ENCODE measurements around the gene POC1A.
"Not testable (repeated sequence)": the region's sequence is repeated elsewhere in the genome, so short reads cannot be mapped to it uniquely, and the experiment has no call there.

Gene POC1A

DNA sequence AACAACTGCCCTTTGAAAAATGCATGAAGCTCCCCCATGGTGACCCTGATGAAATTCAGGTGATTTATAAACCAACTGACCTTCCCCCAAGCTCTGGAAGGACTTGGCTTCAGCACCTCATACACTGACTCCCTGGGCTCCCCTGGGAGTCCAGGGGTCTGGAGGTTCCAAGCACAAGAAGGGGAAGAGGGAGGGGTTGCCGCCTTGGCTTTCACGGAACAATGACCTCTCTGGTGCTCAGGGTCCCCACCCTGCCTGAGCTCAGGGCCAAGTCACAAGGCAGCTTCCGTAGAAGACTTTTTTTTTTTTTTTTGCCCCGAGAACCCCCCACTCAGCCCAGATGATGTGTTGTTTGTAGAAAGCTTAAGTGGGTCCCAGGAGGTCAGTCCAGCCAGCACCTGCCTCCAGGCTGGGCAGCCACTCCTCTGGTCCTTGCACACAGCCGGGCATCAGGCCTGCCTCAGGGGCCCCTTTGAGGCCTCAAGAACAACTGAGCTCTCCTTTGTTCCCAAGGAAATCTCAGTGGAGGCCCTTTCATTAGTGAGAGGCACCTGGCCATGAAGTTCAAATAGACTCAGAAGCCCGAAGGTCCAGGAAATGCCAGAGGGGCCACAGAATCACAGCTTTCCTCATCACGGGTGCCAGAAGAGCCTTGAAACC lies 29.7 kb upstream of the POC1A start:
- no peak for DNase-seq (ENCODE audit: low read depth)

DNA sequence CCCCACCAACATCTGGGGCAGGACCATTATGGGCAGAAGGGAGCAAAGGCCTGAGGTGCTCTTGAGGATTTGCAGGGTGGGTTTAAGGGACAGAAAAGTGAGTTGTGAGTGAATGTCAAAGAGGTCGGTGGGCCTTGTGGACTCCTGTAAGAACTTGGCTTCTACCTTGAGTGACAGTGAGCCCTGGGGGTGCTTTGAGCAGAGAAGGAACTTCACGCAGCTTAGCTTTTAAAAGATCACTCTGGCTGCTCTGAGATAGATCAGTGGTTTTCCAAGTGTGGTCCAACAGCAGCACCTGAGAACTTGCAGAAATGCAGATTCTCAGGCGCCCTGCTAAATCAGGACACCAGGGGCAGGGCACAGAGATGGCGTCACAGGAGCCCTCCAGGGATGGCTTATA lies 28.5 kb upstream of the POC1A start:
- DNase-seq (ENCODE audit: low read depth), result no peak

- DNase-seq (ENCODE audit: low read depth), result no peak
These were observed 28.0 kb upstream of the POC1A start for GRCh38 chr3:52182196-52182595.

GRCh38 chr3:52181543-52181942 lies 27.3 kb upstream of the POC1A start:
- no peak for DNase-seq (ENCODE audit: low read depth)

- DNase-seq (ENCODE audit: low read depth), result no peak
These were observed 24.3 kb upstream of the POC1A start for GRCh38 chr3:52178537-52178936.

GRCh38 chr3:52178126-52178525 lies 23.9 kb upstream of the POC1A start:
- DNase-seq (ENCODE audit: low read depth), result not testable (repeated sequence)

GRCh38 chr3:52177701-52178042 lies 23.4 kb upstream of the POC1A start:
- no peak for DNase-seq (ENCODE audit: low read depth)

DNA sequence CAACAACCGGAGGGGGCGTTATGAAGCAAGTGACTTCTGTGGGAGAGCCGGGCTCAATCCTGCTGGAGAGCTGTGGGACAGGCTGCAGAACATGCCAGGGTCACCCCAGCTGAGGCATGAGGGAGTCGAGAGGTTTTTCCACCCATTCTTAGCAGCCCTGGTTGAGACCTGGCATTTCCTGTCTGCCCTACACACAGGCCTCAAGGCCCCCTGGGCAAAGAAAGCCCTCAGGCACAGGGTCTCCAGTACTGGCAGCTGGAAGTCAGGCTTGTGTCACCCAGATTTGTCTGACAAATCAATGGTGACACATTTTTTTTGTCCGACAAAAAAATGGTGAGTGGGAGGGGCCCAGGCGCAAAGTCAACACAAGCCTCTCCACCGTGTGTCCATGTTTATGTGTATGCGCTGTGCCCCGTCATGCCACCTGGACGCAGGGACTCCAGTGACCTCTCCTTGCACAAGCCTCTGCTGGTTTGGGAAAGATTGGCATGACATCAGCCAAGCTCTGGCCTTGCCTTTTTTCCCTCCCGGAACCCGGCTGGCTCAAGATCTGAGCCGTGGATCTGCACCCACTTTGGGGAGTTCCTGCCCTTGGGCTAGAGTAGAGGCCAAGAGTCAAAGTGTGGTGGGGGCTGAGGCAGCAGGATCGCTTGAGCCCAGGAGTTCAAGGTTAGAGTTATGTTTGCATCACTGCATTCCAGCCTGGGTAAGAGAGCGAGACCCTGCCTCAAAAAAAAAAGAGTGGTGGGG lies 22.9 kb upstream of the POC1A start:
- no peak for DNase-seq (ENCODE audit: low read depth)

- no peak for DNase-seq (ENCODE audit: low read depth)
These were observed 22.0 kb upstream of the POC1A start for GRCh38 chr3:52176180-52176752.

DNA sequence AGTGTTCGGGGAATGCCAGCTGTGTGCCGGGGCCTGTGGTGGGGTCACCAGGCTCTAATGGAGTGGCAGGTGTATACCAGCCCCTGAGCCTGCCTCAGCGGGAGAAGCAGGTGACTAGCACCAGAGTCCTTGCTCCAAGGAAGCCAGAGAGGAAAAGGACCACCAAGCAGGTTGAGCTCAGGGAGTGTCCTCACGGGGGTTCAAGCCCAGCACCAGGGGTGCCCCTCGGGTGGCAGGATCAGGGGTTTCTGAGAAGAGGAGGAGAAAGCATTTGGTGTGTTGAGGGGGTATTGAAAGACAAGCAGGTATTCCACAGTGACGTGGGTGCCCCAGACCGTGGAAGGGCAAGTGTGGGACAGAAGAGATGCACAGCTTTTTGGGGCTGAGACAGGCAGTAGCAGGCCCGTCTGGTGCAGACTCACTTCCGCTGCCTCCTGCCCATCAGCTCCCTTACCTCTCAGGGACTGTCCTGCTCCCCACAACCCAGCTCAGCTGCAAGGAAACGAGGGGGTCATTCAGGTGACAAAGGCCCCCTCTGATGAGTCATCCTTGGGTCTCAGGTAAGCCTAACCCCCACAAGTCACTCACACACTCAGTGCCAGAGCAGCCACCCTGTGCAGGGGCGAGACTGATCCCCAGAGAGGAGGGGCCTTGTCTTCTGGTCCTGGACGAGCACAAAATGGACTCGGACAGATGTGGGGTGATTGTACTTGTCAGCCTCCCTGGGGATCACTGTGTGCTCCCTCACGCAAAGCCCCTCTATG lies 21.4 kb upstream of the POC1A start:
- DNase-seq (ENCODE audit: low read depth), result no peak

DNA sequence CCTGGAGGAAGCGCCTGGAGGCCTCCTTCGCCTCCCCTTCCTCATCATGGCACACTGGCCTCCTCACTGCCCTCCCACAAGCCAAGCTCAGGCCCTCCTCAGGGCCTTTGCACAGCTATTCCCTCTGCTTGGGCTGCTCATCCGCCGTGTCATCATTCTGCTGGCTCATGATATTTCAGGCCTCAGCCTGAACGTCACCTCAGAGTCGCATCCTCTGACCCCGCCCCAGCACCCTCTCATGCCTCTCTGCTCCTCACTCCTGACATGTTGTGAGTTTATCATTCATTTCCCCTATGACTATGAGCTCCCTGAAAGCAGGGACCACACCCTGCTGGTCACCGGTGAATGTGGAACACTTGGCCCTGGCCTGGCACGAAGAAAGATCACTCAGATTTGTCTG lies 20.7 kb upstream of the POC1A start:
- DNase-seq (ENCODE audit: low read depth), result no peak

DNA sequence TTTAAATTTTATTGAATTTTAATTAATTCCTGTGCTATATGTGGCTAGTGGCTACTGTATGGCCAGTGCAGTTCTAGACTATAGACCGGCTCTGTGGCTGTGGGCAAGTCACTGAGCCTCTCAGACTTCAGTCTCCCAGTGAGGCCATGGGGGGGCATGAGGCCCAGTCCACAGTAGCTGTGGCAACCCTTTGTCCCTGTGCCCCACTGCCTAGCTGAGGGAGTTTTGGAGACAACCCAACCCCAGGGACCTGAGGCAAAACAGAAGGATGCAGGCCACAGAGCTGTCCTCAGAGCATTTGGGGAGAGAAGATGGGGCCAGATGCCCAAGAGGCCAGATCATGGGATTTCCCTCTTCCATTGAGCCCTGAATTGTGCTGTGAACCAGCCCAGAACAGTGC lies 18.9 kb upstream of the POC1A start:
- no peak for DNase-seq (ENCODE audit: low read depth)

- DNase-seq (ENCODE audit: low read depth), result no peak
These were observed 18.1 kb upstream of the POC1A start for GRCh38 chr3:52172262-52172757.

- DNase-seq (ENCODE audit: low read depth), result no peak
These were observed 17.5 kb upstream of the POC1A start for GRCh38 chr3:52171514-52172261.

- not testable (repeated sequence) for DNase-seq (ENCODE audit: low read depth)
These were observed 16.0 kb upstream of the POC1A start for GRCh38 chr3:52170217-52170616.

DNA sequence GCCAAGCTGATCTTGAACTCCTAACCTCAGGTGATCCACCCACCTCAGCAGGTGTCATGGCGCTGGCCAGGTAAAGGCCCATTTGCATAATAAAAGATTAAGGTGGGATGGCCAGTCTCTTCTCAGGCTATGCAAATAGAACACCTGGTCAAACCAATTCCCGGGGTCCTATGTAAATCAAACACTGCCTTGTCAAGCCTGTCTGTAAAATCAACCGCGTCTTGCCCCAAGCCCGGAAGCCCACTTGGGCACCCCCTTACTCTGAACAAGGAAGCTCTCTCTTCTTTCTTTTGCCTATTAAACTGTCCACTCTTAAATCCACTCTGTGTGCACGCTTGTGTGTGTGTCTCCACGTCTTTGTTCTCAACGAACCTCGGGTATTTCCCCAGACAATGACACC lies 13.0 kb upstream of the POC1A start:
- no peak for DNase-seq (ENCODE audit: low read depth)

DNA sequence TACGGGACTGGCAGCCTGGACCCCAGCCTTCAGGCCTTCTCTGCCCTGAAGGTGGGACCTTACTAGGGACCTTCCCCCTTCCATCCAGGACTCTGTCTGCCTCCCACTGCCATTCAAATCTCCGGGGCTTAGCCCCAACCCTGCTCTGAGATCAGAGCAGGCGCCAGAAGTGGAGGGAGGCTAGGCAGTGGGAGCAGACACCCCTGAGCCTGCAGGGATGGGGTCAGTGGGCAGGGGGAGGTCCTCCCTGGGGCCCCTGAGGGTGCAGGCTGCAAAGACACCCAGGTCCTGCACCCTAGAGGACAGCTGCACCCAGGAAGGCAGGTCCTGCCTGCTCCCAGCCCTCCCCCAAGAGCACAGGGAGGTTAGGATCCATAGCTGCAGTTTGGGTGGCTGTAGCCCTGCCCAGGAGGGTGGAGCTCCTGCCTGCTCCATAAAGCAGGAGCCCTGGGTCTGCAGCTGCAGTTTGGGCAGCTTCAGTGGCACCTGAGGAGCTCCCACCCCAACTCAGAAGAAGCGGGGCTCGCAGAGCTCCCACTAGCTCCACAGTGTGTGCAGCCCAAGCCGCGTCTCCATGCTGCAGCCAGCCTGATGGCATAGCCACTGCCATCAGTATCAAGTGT lies 8.1 kb upstream of the POC1A start:
- DNase-seq (ENCODE audit: low read depth), result no peak

GRCh38 chr3:52159503-52159902 lies 5.3 kb upstream of the POC1A start:
- DNase-seq (ENCODE audit: low read depth), result no peak

DNA sequence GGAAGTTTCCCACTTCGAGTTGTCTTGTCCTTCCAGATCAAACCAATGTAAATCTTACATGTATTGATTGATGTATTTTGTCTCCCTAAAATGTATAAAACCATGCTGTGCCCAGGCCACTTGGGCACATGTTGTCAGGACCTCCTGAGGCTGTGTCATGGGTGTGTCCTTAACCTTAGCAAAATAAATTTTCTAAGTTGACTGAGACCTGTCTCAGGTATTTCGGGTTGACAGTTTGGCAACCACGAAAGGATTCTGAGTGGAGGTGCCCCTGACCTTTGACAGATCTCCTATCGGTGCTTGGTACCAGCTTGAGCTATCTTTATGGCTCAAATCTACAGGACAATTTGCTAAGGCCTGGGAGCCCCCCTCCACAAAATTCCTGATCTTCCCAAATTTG lies 1.7 kb upstream of the POC1A start:
- no peak for DNase-seq (ENCODE audit: low read depth)

DNA sequence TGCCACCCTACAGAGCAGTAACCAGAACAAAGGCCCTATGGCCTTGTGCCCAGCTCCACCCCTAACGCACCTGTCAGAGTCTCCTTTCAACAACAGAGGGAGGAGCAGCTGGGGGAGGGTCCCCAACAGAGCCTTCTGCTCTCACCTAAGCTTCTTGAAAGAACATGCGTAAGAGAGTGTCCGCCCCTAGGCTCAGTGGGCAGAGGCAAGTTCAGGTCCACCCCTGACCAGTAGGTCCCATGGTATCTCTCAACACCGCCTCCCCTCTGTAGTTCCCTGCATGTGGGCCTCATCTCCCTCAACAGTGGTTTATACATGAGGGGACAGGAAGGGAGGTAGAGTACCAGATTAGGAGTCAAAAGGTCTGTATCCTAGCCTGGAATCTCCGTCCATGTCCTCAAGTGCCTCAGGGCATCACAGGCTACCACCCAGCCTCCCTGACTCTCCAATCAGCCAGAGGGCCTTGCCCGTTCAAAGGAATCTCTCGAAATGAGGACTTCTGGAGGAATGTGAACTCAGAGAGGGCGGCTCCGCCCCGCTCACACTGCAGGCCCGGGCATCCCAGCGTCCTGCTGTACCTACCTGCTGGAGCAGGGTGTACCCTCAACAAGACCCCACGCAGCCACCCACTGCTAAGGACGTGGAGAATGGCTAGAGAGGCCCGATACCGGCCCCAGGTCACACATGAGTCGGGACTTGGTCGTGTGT lies 680 bp downstream of the POC1A start:
- DNase-seq (ENCODE audit: low read depth), result no peak

DNA sequence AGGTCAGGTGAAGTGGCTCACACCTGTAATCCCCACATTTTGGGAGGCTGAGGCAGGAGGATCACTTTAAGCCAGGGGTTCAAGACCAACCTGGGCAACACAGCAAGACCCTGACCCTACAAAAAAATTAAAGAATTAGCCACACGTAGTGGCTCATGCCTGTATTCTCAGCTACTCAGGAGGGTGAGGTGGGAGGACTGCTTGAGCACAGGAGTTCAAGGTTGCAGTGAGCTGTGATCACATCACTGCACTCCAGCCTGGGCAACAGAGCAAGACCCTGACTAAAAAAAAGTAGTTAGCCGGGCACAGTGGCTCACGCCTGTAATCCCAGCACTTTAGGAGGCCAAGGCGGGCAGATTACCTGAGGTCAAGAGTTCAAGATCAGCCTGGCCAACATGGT lies 2.2 kb downstream of the POC1A start:
- DNase-seq (ENCODE audit: low read depth), result not testable (repeated sequence)

Data from stimulated activated CD8-positive, alpha-beta memory T cell treated with anti-CD3 and anti-CD28 coated beads, Interleukin-12 subunit alpha, Interleukin-12 subunit beta, amount 100 ng/mL, for 4 hours (primary cell).